ENCODE data around the gene U2AF2. TPM values are rescaled to one million over a fixed set of nuclear protein-coding genes. Genes with fewer than 3 reads are reported as not detected.
A peak's percentile ranks its signal among the peaks of the same experiment; 100 is the strongest.

The U2AF2 gene
- polyA plus RNA-seq, 1 of the 3 experiments (the other 2 are of a cell fraction), result 321 TPM

DNA sequence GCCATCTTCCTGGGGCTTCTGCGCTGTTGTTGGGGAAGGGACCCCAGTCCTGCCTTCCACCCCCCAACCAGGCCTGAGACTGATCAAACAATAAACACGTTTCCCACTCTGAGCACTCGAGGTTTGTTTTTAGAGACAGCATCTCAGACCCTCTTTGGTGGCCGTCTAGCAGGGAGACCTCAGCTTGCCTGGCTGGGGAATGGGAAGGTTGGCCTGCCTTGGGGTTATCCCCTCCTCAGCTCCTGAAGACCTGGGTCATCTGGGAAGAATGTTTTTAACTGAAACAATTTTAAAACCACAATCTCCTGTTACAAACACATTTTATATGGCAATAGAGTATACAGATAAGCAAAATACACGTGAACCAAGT lies 9.3 kb upstream of the U2AF2 start:
- H4K20me1 ChIP-seq (ENCODE audit: insufficient read depth), result no peaks in the 10 kb centered on the region
- peak; percentile 2 for DNase-seq
- H2AFZ ChIP-seq (ENCODE audit: low read depth), result no peak overlapping the region
- H3K9me2 ChIP-seq, result no peaks in the 10 kb centered on the region
- H3K4me3 ChIP-seq (ENCODE audit: low read depth in 2 of 2, low read length in 1 of 2), result no peak overlapping the region
- TF ChIP-seq EZH2phosphoT487 (IDR thresholded peaks at IDR 0.05; ENCODE audit: borderline replicate concordance, low read depth), result no peak
- H3K4me2 ChIP-seq, result no peak overlapping the region
- H3K79me2 ChIP-seq (ENCODE audit: insufficient read depth), result peaks cover 61% of the 10 kb centered on the region
- H3K27me3 ChIP-seq (ENCODE audit: insufficient read depth), result no peaks in the 10 kb centered on the region
- no peaks in the 10 kb centered on the region for H3K9me3 ChIP-seq
- peaks cover 14 to 43% of the 10 kb centered on the region in 2 experiments; a peak in 2 of 4 replicates for H3K4me1 ChIP-seq (ENCODE audit: control insufficient read depth in 1 of 2, insufficient read depth in 2 of 2, low read depth in 1 of 2, low read length in 1 of 2)
- H3K27ac ChIP-seq (ENCODE audit: low read depth in 2 of 2, low read length in 1 of 2), result no peak overlapping the region
- peaks cover 3 to 17% of the 10 kb centered on the region in 2 experiments for H3K36me3 ChIP-seq (replicated peaks in 1 of 2; ENCODE audit: control insufficient read depth in 1 of 2, insufficient read depth in 2 of 2, low read length in 1 of 2)
- CTCF ChIA-PET, result interaction anchor here (1.5 to 3.9 kb wide), 2 partner anchors 9 to 14 kb away, joined by 6 to 22 read pairs; no protein-coding TSS in a partner anchor
- H3K9ac ChIP-seq, result no peak overlapping the region
- peaks cover 22% of the 10 kb centered on the region for H3F3A ChIP-seq (replicated peaks; ENCODE audit: insufficient read depth)
- POLR2A ChIA-PET, result no interaction called here
- WGBS (ENCODE audit: low lambda C conversion rate), result 80% methylated on average over 5 of the region's 5 CpGs

DNA sequence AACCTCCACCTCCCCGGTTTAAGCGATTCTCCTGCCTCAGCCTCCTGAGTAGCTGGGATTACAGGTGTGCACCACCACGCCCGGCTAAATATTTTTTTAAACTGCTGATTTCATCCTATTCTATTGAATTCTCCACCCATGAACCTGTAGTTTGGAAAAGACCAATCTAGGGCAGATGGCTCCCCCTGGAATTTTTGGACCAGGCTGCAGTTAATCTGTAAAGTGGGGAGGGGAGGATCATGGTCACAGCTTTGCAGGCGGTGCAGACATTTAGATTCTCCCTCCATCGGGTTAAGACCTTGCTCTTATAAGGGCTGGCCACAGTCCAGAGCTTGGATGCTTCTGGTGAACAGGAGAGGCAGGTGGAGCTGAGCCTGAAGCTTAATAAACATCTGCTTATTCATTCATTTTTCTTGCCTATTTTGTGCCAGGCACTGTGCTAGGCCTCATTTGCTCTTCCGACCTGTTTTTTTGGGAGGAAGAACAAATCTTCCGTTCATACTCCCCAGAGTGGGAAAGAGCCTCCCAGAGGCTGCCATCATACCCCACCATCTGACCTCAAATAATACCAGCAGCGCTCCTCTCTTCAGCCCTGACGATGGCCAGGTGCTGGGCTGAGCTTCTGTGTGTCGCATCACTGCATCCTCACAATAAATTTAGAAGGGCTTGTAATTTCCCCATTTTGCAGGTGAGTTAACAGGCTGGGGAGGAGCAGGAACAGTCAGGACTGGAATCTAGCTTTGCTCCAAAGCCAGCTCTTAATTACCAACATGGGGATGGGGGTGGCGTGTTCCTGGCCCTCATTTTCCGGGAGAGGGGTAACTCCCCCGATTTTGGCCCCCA lies 7.7 kb upstream of the U2AF2 start:
- H3K9ac ChIP-seq, result peak overlapping the region; percentile 77
- TF ChIP-seq TCF12 (IDR thresholded peaks at IDR 0.05) (no peak), GATA2 (CRISPR knock-in tag; IDR thresholded peaks at IDR 0.05) (no peak), RXRA (IDR thresholded peaks at IDR 0.05; ENCODE audit: borderline replicate concordance, low read depth) (no peak), CHD2 (IDR thresholded peaks at IDR 0.05; ENCODE audit: low read length, partially characterized antibody) (no peak), MEF2A (IDR thresholded peaks at IDR 0.05; ENCODE audit: borderline replicate concordance, low read depth) (no peak), TEAD4 (IDR thresholded peaks at IDR 0.05; ENCODE audit: borderline replicate concordance, insufficient read depth) (no peak), FOXM1 (IDR thresholded peaks at IDR 0.05; ENCODE audit: low read depth) (no peak), FOSL2 (IDR thresholded peaks at IDR 0.05; ENCODE audit: borderline replicate concordance, low read depth) (no peak), NFIC (IDR thresholded peaks at IDR 0.05; ENCODE audit: borderline replicate concordance) (no peak), SMC3 (IDR thresholded peaks at IDR 0.05; ENCODE audit: low read depth, low read length) (no peak), GABPA (IDR thresholded peaks at IDR 0.05; ENCODE audit: low read depth) (no peak), POLR2AphosphoS5 (IDR thresholded peaks at IDR 0.05; ENCODE audit: low read depth, low read length) (no peak), SIN3A (IDR thresholded peaks at IDR 0.05; ENCODE audit: borderline replicate concordance, low read depth, low read length) (no peak), FOXJ3 (CRISPR knock-in tag; IDR thresholded peaks at IDR 0.05) (no peak)
- TF ChIP-seq, protein P1, sequence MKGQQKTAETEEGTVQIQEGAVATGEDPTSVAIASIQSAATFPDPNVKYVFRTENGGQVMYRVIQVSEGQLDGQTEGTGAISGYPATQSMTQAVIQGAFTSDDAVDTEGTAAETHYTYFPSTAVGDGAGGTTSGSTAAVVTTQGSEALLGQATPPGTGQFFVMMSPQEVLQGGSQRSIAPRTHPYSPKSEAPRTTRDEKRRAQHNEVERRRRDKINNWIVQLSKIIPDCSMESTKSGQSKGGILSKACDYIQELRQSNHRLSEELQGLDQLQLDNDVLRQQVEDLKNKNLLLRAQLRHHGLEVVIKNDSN (IDR thresholded peaks at IDR 0.05; ENCODE audit: borderline replicate concordance, low read depth), result no peak
- TF ChIP-seq, protein P2, sequence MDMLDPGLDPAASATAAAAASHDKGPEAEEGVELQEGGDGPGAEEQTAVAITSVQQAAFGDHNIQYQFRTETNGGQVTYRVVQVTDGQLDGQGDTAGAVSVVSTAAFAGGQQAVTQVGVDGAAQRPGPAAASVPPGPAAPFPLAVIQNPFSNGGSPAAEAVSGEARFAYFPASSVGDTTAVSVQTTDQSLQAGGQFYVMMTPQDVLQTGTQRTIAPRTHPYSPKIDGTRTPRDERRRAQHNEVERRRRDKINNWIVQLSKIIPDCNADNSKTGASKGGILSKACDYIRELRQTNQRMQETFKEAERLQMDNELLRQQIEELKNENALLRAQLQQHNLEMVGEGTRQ (IDR thresholded peaks at IDR 0.05; ENCODE audit: borderline replicate concordance, low read depth, low read length), result no peak
- TF ChIP-seq, protein P3, sequence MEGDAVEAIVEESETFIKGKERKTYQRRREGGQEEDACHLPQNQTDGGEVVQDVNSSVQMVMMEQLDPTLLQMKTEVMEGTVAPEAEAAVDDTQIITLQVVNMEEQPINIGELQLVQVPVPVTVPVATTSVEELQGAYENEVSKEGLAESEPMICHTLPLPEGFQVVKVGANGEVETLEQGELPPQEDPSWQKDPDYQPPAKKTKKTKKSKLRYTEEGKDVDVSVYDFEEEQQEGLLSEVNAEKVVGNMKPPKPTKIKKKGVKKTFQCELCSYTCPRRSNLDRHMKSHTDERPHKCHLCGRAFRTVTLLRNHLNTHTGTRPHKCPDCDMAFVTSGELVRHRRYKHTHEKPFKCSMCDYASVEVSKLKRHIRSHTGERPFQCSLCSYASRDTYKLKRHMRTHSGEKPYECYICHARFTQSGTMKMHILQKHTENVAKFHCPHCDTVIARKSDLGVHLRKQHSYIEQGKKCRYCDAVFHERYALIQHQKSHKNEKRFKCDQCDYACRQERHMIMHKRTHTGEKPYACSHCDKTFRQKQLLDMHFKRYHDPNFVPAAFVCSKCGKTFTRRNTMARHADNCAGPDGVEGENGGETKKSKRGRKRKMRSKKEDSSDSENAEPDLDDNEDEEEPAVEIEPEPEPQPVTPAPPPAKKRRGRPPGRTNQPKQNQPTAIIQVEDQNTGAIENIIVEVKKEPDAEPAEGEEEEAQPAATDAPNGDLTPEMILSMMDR (IDR thresholded peaks at IDR 0.05), result no peak
- H3K4me2 ChIP-seq, result peak overlapping the region; percentile 96
- ChIA-PET CTCF (interaction anchor here (1.0 to 4.5 kb wide), 5 partner anchors 9 to 506 kb away, joined by 4 to 30 read pairs (median 5); partner anchors contain the start of gene ZNF865), POLR2A (interaction anchor here (0.9 kb wide), 1 partner anchor 23 kb away, joined by 4 read pairs; the partner anchor contains the start of gene ZNF784)
- peak overlapping the region; percentile 77 to 82 for H3K4me3 ChIP-seq (ENCODE audit: low read depth in 2 of 2, low read length in 1 of 2)
- H2AFZ ChIP-seq (ENCODE audit: low read depth), result peak overlapping the region; percentile 83; the same call in 1 of the 2 replicates
- peak; percentile 23 for DNase-seq
- H4K20me1 ChIP-seq (ENCODE audit: insufficient read depth), result no peaks in the 10 kb centered on the region
- peaks cover 17% of the 10 kb centered on the region for H3F3A ChIP-seq (replicated peaks; ENCODE audit: insufficient read depth)
- 57% methylated on average over 13 of the region's 14 CpGs for WGBS (ENCODE audit: low lambda C conversion rate)
- H3K9me3 ChIP-seq, result no peaks in the 10 kb centered on the region
- peaks cover 3 to 27% of the 10 kb centered on the region in 2 experiments for H3K36me3 ChIP-seq (replicated peaks in 1 of 2; ENCODE audit: control insufficient read depth in 1 of 2, insufficient read depth in 2 of 2, low read length in 1 of 2)
- peaks cover 13 to 42% of the 10 kb centered on the region in 2 experiments; a peak in 2 of 4 replicates for H3K4me1 ChIP-seq (ENCODE audit: control insufficient read depth in 1 of 2, insufficient read depth in 2 of 2, low read depth in 1 of 2, low read length in 1 of 2)
- H3K9me2 ChIP-seq, result no peaks in the 10 kb centered on the region
- H3K79me2 ChIP-seq (ENCODE audit: insufficient read depth), result peaks cover 49% of the 10 kb centered on the region
- H3K27me3 ChIP-seq (ENCODE audit: insufficient read depth), result no peaks in the 10 kb centered on the region
- peak overlapping the region; percentile 27 to 94; a peak in 3 of 4 replicates for H3K27ac ChIP-seq (ENCODE audit: low read depth in 2 of 2, low read length in 1 of 2)
